GM10266 (cell line): ENCODE results near the gene CLN6.

ENCODE experiments used
- DNase-seq: peaks from one replicate; pipeline ENCODE4 v3.0.0; 2012; ENCODE audit errors: extremely low spot score
- TF ChIP-seq, protein P1 (sequence below): IDR thresholded peaks from 2 replicates; pipeline ENCODE4 v1.5.1; 2012; ENCODE audit warnings: mild to moderate bottlenecking, low read depth; ENCODE audit not compliant: control insufficient read depth, insufficient read depth; ENCODE audit errors: missing control alignments

Gene CLN6

GRCh38 chr15:68229386-68230156, at the start of gene CLN6:
TSS of gene CLN6 (minus strand) at chr15:68229728. CDS start at chr15:68229584, 144 bp downstream.
- TF ChIP-seq, protein P1, sequence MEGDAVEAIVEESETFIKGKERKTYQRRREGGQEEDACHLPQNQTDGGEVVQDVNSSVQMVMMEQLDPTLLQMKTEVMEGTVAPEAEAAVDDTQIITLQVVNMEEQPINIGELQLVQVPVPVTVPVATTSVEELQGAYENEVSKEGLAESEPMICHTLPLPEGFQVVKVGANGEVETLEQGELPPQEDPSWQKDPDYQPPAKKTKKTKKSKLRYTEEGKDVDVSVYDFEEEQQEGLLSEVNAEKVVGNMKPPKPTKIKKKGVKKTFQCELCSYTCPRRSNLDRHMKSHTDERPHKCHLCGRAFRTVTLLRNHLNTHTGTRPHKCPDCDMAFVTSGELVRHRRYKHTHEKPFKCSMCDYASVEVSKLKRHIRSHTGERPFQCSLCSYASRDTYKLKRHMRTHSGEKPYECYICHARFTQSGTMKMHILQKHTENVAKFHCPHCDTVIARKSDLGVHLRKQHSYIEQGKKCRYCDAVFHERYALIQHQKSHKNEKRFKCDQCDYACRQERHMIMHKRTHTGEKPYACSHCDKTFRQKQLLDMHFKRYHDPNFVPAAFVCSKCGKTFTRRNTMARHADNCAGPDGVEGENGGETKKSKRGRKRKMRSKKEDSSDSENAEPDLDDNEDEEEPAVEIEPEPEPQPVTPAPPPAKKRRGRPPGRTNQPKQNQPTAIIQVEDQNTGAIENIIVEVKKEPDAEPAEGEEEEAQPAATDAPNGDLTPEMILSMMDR = no peak
- DNase-seq = peak; percentile 96

DNA sequence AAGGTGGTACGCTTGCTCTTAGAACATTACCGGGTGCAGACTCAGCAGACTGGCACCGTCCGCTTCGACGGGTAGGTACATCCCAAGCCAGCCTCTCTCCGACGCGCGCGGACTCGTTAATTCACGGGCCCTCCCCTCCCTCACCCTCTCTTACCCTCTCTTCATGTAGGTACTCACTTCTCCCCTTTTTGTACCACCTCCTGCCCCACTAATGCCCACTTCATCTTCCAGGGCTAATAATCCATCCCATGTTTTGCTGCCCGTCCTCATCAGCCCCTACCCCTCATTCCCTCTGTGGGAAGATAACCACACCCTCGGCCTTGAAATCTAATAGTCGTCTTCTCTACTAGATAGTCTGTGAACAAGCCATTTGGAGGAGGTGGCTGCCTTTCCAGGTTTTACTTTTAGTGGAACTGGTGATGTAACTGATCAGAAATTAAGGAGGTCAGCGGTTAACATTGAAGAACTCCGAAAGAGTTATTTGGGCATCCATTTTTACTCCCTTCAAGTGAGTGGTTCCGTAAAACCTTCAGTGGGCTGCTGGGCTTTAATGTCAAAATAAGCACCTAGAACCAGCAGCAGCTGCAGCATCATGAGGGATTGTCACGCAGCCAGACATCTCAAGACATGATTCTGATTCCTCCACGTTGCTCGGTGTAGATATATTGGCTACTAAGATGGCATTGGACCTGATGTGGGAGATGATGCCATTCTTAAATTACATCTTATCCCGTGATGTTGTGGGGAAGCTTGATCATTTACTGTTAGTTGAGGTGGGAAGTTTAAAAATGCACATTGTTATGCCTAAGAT, 49.3 kb upstream of the CLN6 start:
- TF ChIP-seq, protein P1 = no peak
- DNase-seq = no peak

- no peak for DNase-seq
Observed at GRCh38 chr15:68278345-68278594, 48.7 kb upstream of the CLN6 start.

GRCh38 chr15:68277603-68278344, 48.2 kb upstream of the CLN6 start, which contains the start of gene FEM1B:
TSS of gene FEM1B (plus strand) at chr15:68277745. CDS start at chr15:68278418, 673 bp downstream.
- TF ChIP-seq, protein P1 = peak; percentile 55
- DNase-seq = peak; percentile 90

More at GRCh38 chr15:68278345-68278594, 48.7 kb upstream of the CLN6 start:
- TF ChIP-seq, protein P1 = no peak

DNA sequence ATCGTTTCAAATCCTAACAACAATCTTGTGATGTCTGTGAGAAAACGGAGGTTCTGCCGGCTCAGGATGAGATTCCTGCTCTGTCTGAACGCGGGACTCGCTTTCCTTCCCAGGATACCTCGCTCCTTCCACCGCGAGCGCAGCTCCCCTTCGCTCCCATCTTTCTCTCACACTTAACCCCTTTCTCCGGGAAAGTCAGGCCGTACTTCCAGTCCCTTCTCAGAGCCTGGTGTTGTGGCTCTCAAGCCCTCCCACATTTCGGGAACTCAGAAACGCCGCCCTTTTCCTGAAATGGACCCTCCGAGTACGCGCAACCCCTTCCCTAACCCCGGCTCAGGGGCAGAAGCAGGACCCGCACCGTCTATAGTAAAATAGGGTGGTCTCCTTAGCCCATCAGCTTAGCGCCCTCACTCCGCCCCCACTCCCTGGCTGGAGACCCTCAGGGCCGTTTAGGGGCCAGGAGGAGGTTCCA, 47.6 kb upstream of the CLN6 start:
- TF ChIP-seq, protein P1 = no peak
- no peak for DNase-seq

- TF ChIP-seq, protein P1 = no peak
- DNase-seq = peak; percentile 19
Observed at GRCh38 chr15:68276668-68277067, 47.1 kb upstream of the CLN6 start.
